Measurements from ENCODE around the gene PCCA.

GRCh38 chr13:100175078-100175802 is 86.3 kb downstream of the PCCA start:
- TF ChIP-seq CTCF (IDR thresholded peaks at IDR 0.05) (no peak), POLR2AphosphoS5 (IDR thresholded peaks at IDR 0.05) (no peak), POLR2A (IDR thresholded peaks at IDR 0.05) (no peak), EP300 (IDR thresholded peaks at IDR 0.05) (no peak)
